OCI-LY7 (cell line): Measurements from ENCODE around the gene LHFPL2. TPM values are rescaled to one million over a fixed set of nuclear protein-coding genes. Genes with fewer than 3 reads are reported as not detected.

Source experiments
- BruUV-seq: library from RNA; stranded (reverse); fragments of 400-500 nt; replicated peaks from 2 replicates; lab custom pipeline; 2021; lab: Mats Ljungman, UMichigan
- CTCF ChIA-PET: fragments of 300-600 bp; sonication (Branson Sonifier 250); formaldehyde crosslinking; loops from one replicate; lab custom pipeline; 2022; ENCODE audit warnings: antibody characterized with exemption; ENCODE audit not compliant: unreplicated experiment; lab: Charles Lee
- POLR2A ChIA-PET: fragments of 300-600 bp; sonication (Branson Sonifier 250); formaldehyde crosslinking; loops from one replicate; lab custom pipeline; 2022; ENCODE audit warnings: antibody characterized with exemption; lab: Charles Lee
- DNase-seq: peaks from one replicate; pipeline ENCODE4 v3.0.0-alpha.2; 2015; ENCODE audit warnings: low spot score
- H2AFZ ChIP-seq: fragments of 200-600 bp; sonication (generic), shearing (Covaris generic); 2 replicates; pipeline ENCODE4 v1.6.1; 2014; ENCODE audit warnings: mild to moderate bottlenecking, antibody characterized with exemption, low read length, moderate library complexity
- H3K27ac ChIP-seq: fragments of 200-600 bp; sonication (generic); 2 replicates; pipeline ENCODE4 v1.5.1; 2014; ENCODE audit warnings: mixed run types, low read depth, mild to moderate bottlenecking, moderate library complexity, low read length, inconsistent platforms; ENCODE audit not compliant: poor library complexity, severe bottlenecking
- H3K36me3 ChIP-seq: fragments of 200-600 bp; sonication (generic); 2 replicates; pipeline ENCODE4 v1.6.1; 2014; ENCODE audit warnings: mild to moderate bottlenecking, antibody characterized with exemption, low read length, moderate library complexity, mixed read lengths; ENCODE audit not compliant: insufficient read depth
- H3K4me1 ChIP-seq: fragments of 200-600 bp; sonication (generic); 2 replicates; pipeline ENCODE4 v1.5.1; 2014; ENCODE audit warnings: mild to moderate bottlenecking, low read length; ENCODE audit not compliant: insufficient read depth, poor library complexity, severe bottlenecking
- H3K4me2 ChIP-seq: fragments of 200-600 bp; sonication (generic); 2 replicates; pipeline ENCODE4 v1.6.1; 2014; ENCODE audit warnings: mild to moderate bottlenecking, low read length
- H3K4me3 ChIP-seq: fragments of 200-600 bp; sonication (generic); 2 replicates; pipeline ENCODE4 v1.5.1; 2014; ENCODE audit warnings: mild to moderate bottlenecking, low read depth, low read length; ENCODE audit not compliant: poor library complexity, severe bottlenecking
- H3K79me2 ChIP-seq: fragments of 200-600 bp; sonication (generic); 2 replicates; pipeline ENCODE4 v1.6.1; 2016; ENCODE audit warnings: low read depth, mild to moderate bottlenecking, low read length, moderate library complexity, mixed read lengths; ENCODE audit not compliant: insufficient read depth
- H3K9me2 ChIP-seq: fragments of 200-600 bp; sonication (generic); 2 replicates; pipeline ENCODE4 v1.6.1; 2016; ENCODE audit warnings: mild to moderate bottlenecking, low read length, mixed read lengths; ENCODE audit not compliant: insufficient read depth
- H3K9me3 ChIP-seq: fragments of 200-600 bp; sonication (generic); 2 replicates; pipeline ENCODE4 v1.6.1; 2014; ENCODE audit warnings: mild to moderate bottlenecking, mixed run types, low read length, mixed read lengths
- H4K20me1 ChIP-seq: fragments of 200-600 bp; sonication (generic); 2 replicates; pipeline ENCODE4 v1.6.1; 2014; ENCODE audit warnings: mild to moderate bottlenecking, antibody characterized with exemption, low read length, moderate library complexity, mixed read lengths; ENCODE audit not compliant: insufficient read depth
- CTCF ChIP-seq: fragments of 200-600 bp; sonication (generic); conservative IDR thresholded peaks from 2 replicates; pipeline ENCODE4 v1.5.1; 2014; ENCODE audit warnings: mild to moderate bottlenecking, antibody characterized with exemption, low read length, moderate library complexity, mixed read lengths
- EZH2phosphoT487 ChIP-seq: fragments of 200-600 bp; sonication (generic); IDR thresholded peaks from 2 replicates; pipeline ENCODE4 v1.6.1; 2018; ENCODE audit warnings: low read depth, borderline replicate concordance, mild to moderate bottlenecking, mixed run types, antibody characterized with exemption, low read length, moderate library complexity, mixed read lengths
- intact Hi-C: fragments of 100-400 bp; cut with micrococcal nuclease; formaldehyde crosslinking; loops from one replicate; pipeline ENCODE4 v1.10.0; 2022; ENCODE audit not compliant: unreplicated experiment
- total RNA-seq, 2 experiments: library from RNA; depleted of rRNA in 1 of 2; stranded (reverse); fragments of >200 nt in 1 of 2; shearing (Covaris generic) in 1 of 2; gene quantifications; 2 replicates each; pipeline ENCODE4 v1.2.3, GENCODE V29; 2014 to 2022

The LHFPL2 gene
- total RNA-seq, 2 experiments from 2014 or later, result 12.2 to 24.0 TPM

GRCh38 chr5:78651468-78651867, 2.9 kb upstream of the LHFPL2 start:
- BruUV-seq, result no TSS peak
- Histone ChIP-seq H3K27ac (no peak overlapping the region), H3K4me3 (no peak overlapping the region), H2AFZ (no peak overlapping the region), H3K79me2 (peaks cover 14% of the 10 kb centered on the region; the same call in 1 of the 2 replicates), H3K36me3 (no peaks in the 10 kb centered on the region), H3K4me2 (no peak overlapping the region), H3K4me1 (peaks cover 30% of the 10 kb centered on the region), H3K9me2 (no peaks in the 10 kb centered on the region), H3K9me3 (no peaks in the 10 kb centered on the region), H4K20me1 (no peaks in the 10 kb centered on the region)
- intact Hi-C loops, result no loop called here
- no peak for DNase-seq
- ChIA-PET CTCF (no interaction called here), POLR2A (interaction anchor here (0.7 kb wide), 1 partner anchor 532 kb away, joined by 3 read pairs; no protein-coding TSS in a partner anchor)
- no peak for TF ChIP-seq CTCF
- TF ChIP-seq EZH2phosphoT487, result no peak

GRCh38 chr5:78650531-78650930, 2.0 kb upstream of the LHFPL2 start:
- ChIA-PET CTCF (no interaction called here), POLR2A (interaction anchor here (1.3 kb wide), 1 partner anchor 69 kb away, joined by 3 read pairs; no protein-coding TSS in a partner anchor)

More at GRCh38 chr5:78650531-78650930, 2.0 kb upstream of the LHFPL2 start:
- DNase-seq, result no peak
- no peak overlapping the region for H3K4me3 ChIP-seq
- H3K79me2 ChIP-seq, result peaks cover 20% of the 10 kb centered on the region; the same call in 1 of the 2 replicates
- no peak overlapping the region for H2AFZ ChIP-seq
- no TSS peak for BruUV-seq
- no peak overlapping the region for H3K27ac ChIP-seq
- peaks cover 33% of the 10 kb centered on the region for H3K4me1 ChIP-seq
- H4K20me1 ChIP-seq, result no peaks in the 10 kb centered on the region
- no peak for TF ChIP-seq CTCF
- TF ChIP-seq EZH2phosphoT487, result no peak
- no peaks in the 10 kb centered on the region for H3K9me2 ChIP-seq
- H3K36me3 ChIP-seq, result peaks cover 8% of the 10 kb centered on the region
- intact Hi-C loops, result no loop called here
- no peaks in the 10 kb centered on the region for H3K9me3 ChIP-seq
- H3K4me2 ChIP-seq, result no peak overlapping the region
